Brain pericyte (primary cell): Measurements from ENCODE around the gene CDK17.
"Not testable (repeated sequence)": the region's sequence is repeated elsewhere in the genome, so short reads cannot be mapped to it uniquely, and the experiment has no call there.

Source experiments
- DNase-seq: peaks from one replicate; pipeline ENCODE4 v3.0.0-alpha.2; 2012; ENCODE audit warnings: low read depth, low spot score

Gene CDK17

DNA sequence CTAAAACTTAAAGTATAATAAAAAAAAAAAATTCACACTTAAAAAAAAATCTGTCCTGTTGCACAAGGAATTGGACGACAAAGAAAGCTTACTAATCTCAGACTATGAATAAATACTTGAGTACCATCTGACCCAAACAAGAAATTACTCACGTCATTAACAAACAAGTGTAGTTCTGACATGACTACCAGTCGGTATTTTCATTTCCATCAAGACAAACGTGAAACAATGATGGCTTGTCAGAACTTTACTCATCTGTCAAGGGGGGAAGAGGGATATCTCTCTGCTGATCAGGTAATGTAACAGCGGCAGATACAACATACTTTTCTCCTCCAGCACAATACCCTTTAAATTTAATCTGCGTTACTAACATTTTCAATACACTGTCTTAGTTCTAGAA is 78.3 kb downstream of the CDK17 start:
- no peak for DNase-seq

DNA sequence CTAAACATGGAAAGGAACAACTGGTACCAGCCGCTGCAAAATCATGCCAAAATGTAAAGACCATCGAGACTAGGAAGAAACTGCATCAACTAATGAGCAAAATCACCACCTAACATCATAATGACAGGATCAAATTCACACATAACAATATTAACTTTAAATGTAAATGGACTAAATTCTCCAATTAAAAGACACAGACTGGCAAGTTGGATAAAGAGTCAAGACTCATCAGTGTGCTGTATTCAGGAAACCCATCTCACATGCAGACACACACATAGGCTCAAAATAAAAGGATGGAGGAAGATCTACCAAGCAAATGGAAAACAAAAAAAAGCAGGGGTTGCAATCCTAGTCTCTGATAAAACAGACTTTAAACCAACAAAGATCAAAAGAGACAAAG is 82.4 kb downstream of the CDK17 start:
- DNase-seq = not testable (repeated sequence)

DNA sequence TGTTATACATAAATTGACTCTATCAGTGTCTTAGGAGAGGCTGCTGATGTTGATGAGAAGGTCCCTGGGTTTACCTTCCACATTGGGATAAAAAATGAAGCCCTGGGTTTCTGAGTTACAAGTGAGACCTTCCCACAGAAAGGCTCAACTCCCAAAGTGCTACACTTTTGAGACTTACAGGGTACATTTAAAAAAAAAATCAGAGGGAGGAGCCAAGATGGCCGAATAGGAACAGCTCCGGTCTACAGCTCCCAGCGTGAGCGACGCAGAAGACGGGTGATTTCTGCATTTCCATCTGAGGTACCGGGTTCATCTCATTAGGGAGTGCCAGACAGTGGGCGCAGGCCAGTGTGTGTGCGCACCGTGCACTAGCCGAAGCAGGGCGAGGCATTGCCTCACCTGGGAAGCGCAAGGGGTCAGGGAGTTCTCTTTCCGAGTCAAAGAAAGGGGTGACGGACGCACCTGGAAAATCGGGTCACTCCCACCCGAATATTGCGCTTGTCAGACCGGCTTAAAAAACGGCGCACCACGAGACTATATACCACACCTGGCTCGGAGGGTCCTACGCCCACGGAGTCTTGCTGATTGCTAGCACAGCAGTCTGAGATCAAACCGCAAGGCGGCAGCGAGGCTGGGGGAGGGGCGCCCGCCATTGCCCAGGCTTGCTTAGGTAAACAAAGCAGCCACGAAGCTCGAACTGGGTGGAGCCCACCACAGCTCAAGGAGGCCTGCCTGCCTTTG is 84.3 kb downstream of the CDK17 start:
- DNase-seq = not testable (repeated sequence)

DNA sequence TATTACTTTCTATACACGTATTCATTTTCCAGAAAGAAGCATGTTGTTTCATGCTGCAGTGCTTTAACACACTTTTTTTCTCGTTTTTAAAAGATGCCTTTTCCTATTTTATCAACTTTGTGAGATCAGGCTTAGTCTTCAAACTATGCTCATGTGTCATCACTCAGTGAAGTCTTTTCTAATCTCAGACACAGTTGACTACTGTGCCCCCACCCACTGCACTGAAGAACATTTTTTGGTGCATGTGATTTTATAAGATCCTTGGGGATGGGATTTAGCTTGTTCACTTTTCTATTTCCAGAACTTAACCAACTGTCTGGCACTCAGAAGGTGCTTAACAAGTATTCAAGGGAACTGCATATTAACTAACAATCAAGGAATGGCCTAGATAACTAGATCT is 85.5 kb downstream of the CDK17 start:
- no peak for DNase-seq

DNA sequence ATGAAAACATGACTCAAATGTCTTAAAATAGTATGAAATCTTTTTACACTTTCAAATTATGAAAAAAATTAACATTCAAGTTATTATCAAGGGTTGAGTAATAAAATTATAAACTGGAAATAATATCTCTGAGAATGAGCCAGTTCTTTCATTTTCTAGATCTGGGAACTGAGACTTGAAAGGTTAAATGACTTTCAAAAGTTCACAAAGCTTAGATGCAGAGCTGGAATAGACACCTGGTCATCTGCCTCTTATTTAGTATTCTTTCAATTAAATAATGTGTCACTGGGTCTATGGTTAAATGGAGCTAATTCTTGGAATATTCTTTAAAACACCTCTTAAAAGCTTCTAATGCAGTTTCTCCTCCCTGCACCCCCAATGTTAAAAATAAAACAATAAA is 86.6 kb downstream of the CDK17 start:
- no peak for DNase-seq

DNA sequence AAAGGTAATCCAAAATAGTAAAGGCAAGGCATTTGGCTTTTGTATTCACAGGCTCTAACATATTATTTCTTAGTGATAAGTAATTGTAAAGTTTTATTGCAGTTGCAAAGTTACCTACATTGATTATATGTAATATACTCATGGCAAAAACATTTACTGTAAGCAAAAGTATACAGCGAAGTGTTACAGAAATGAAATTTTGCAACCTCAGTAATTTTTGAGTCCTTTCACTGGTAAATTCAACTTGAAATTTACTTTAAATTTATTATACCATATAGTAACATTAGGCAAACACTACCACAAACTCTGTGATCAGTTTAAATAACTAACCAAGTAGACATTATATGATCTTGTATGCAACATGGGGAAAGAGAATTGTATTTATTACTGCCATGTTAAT is 89.0 kb downstream of the CDK17 start:
- DNase-seq = no peak

DNA sequence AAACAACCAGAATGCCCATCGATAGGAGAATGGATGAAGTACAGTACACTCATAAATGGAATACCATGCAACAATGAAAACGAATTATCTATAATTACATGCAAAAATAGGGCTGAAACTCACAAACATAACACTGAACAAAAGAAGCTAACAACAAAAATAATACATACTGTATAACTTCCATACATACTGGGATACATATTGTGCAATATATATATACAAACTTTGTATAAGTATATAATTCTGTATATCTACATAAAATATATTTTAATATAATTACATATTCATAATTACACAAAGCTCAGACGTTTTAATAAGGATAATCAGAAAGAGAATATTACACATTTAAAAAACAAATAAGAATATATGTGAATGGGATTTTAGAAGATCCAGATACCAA is 90.2 kb downstream of the CDK17 start:
- no peak for DNase-seq

DNA sequence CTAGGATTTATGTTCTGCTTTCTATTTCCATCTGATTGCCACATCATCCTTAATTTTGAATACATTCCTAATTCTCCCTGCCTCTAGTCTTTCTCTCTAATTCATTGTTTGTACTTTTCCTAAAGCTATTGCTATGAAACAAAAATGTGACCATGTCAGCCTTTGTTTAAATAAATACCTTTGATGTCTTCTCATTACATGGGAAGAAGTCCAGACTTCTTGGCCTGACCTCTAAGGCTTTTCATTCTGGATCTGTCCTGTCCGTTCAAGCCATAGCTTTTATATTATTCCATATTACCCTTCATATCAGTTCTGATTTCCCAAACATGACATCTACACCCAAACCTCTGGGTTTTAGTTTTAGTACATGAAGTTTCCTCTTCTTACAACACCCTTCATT is 91.4 kb downstream of the CDK17 start:
- DNase-seq = no peak

DNA sequence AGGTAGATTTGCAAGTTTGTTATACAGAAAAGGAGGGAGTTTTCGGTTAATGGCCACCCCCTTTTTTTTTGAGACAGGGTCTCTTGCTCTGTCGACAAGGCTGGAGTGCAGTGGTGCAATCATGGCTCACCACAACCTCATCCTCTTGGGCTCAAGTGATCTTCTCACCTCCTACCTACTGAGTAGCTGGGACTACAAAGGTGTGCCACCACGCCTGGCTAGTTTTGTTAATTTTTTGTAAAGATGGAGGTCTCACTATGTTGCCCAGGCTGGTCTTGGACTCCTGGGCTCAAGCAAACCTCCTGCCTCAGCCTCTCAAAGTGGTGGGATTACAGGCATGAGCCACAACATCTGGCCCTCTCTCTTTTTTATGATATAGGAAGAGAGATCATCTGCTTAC is 94.6 kb downstream of the CDK17 start:
- no peak for DNase-seq

DNA sequence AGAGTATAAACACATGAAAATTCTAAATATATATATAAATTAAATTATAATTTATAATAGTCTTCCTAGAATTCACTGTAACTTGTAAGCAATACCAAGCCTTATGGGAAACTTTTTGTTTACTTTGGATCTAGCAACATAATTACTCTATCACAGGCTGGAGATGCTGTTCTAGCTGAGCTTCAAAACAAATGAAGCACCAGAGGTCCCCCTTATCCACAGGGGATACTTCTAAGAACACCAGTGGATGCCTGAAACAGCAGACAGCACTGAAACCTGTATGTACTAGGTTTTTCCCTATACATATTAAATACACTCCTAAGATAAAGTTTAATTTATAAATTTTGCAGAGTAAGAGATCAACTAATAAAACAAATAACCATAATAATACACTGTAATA is 96.6 kb downstream of the CDK17 start:
- DNase-seq = peak; percentile 57

DNA sequence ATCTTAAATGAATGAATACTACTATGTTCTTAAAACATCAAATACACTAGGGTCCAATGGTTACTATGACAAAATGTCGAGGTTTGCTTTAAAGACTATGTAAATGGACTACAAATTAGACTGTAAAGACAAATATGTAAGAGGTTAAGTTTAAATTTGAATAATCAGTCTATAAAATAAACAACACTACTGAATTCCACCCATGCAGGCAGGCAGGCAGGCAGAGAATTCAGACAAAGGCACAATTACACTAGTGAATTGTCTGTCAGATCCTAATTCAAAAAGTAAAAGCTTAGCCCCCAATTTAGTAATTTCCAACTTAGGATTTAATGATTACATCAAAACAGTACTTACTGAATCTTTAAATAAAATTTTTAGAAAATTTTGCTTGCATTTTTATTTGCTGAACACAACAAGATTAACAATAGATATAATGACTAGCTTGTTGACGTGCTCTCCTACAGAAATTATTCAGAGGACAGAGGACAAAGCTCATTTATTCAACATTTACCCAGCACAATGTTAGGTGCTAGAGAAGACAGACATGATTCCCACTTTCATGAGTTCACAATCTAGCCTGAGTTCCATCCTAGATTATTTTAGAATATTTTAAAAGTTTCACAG is 97.4 kb downstream of the CDK17 start:
- no peak for DNase-seq

DNA sequence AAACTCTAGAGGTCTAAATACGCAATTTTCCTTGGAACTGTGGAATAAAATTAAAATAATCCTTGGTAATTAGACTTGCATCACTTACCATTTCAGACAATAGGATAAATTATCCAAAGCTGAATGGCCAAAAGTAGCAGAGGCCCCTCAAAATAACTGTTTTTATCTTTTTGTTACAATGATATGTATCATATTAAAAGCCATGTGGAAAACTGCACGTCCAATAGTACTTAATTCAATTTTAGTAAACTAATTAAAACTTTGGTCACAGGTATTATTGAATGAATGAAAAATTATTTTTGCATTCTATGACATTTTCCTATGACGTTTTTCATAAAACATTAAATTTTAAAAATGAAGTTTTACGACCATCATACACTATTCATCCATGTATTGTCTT is 98.5 kb downstream of the CDK17 start:
- DNase-seq = no peak

DNA sequence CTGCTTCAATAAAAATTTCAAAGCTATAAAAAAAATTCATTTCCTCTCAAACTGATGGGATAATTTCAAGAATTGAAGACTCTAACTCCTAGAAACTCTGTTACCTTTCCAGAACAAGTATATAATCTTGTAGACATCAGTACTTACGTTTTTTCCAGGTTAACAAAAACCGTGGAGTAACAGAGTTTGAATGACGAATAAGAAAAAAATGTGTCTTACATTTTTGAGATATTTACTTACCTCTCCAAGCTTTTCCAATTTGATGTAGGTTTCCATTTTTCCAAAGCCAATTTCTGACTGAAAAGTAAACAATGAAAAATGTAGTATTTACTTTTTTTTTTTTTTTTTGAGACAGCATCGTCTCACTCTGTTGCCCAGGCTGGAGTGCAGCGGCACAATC is 100.2 kb downstream of the CDK17 start:
- DNase-seq = no peak

DNA sequence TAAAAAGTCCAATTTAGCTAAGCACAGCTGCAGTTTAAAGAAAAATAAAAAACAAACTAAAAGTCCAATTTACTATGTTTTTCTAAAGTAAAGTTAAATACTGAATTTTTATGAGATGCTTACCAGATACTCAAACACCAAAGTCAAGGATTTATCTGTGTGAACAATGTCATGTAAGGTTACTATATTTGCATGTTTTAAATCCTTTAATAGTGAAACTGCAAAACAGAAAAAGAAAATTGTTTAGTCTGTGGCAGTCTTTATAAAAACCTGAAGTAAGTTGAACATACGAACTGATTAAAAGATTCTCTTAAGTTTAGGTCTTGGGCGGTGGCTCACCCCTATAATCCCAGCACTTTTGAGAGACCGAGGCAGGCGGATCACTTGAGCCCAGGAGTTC is 102.7 kb downstream of the CDK17 start:
- no peak for DNase-seq

DNA sequence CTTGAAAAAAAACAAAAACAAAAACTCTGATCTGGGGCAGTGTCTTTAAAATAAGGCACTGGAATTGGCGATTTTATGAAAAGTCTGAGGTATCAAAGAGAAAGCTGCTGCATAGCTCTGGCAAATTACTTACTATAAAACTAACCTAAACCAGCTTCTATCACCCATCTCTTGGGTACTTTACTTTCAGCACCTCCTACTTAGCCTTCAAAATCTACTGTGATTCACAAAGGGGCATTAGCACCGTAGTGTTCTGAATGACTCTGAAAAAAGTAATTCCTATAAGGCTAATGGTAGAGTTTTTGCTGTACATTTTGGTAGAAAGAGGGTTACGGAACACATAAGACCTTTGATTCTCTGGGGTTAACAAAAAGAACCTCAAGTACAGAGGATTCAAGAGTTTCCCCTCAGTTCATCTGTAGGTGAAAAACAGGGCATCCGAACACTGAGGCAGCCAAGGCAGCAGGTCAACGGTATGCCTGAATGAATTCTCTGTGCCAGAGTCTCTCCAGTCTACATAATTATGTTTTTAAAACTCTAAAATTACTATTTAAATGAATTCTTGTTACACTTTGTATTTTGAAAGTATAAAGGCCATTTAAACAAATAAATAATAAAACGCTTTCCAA is 104.6 kb downstream of the CDK17 start:
- no peak for DNase-seq

DNA sequence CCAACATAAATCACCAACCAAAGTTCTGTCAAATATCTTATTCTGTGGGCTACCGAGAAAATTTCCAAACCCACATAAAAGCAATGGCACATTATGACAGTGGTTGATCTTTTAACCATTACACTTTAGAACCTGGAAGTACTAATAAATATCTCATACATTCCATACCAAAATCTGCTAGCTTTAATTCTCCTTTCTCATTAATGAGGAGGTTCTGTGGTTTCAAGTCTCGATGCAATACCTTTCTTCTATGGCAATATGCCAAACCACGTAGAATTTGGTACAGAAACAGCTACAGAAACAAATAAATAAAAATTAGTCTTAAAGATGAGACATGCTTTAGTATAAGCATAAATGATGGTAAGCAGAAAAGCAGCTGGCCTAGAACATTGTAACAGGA is 105.4 kb downstream of the CDK17 start:
- no peak for DNase-seq

DNA sequence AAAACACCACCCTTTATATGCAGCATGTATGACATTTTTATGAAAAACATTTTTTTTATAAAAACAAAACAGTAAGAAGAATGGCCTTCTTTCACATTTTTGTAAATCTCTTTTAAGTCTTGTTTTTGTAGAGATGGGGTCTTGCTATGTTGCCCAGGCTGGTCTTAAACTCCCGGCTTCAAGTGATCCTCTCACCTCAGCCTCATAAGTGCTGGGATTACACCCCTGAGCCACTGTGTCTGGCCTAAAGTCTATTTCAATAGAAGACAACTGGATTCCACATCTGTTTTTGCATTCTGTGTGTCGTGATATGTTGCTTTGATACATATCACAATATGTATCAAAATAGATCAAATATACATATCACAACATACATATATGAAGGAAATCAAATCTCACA is 107.1 kb downstream of the CDK17 start:
- DNase-seq = no peak

DNA sequence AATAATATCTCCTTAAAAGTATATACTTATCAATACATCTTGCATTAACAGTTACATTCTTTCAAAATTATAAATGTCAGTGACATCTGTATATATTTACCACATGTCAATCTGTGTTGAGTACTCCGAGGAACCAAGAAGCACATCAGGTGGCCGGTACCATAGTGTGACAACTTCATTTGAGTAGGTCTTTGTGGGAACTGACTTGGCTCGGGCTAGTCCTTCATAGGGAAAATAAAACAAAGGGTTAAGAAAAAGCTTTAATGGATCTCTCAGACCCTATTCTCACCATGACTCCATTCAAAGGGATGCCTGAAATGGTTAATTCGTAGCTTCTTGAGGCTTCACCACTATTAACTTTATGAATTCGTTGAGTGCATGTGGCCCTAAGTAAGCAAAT is 111.2 kb downstream of the CDK17 start:
- no peak for DNase-seq

DNA sequence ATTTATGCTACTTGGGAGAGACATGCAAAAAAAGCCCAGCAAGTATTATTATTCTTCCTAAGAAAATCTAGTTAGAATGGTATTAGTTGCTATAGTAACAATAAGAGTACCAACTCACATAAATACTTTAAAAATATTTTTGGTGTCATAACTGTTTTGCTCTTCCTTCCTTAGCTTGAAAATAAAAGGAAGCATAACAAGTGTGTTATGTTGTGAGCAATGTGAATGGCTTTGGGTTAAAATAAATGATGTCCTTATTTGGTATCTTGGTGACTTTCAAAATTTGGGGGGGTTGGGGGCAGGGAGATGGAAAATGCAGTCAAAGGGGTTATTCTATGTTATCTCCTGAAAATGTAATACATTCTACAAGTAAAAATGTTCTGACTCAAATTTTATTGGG is 115.1 kb downstream of the CDK17 start:
- DNase-seq = no peak

DNA sequence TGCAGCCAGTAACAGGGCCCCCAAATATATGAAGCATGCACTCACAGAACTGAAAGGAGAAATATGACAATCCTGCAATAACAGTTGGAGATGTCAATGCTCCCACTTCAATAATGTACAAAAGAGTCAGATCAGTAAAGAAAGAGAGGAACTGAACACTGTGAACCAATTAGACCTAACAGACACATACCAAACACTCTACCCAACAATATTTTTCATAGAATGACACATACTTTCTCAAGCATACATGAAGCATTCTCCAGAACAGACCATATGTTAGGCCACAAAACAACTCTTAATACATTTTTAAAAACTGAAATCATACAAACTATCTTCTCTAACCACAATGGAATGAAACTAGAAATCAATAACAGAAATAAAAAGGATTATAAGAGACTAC is 125.9 kb downstream of the CDK17 start:
- no peak for DNase-seq

DNA sequence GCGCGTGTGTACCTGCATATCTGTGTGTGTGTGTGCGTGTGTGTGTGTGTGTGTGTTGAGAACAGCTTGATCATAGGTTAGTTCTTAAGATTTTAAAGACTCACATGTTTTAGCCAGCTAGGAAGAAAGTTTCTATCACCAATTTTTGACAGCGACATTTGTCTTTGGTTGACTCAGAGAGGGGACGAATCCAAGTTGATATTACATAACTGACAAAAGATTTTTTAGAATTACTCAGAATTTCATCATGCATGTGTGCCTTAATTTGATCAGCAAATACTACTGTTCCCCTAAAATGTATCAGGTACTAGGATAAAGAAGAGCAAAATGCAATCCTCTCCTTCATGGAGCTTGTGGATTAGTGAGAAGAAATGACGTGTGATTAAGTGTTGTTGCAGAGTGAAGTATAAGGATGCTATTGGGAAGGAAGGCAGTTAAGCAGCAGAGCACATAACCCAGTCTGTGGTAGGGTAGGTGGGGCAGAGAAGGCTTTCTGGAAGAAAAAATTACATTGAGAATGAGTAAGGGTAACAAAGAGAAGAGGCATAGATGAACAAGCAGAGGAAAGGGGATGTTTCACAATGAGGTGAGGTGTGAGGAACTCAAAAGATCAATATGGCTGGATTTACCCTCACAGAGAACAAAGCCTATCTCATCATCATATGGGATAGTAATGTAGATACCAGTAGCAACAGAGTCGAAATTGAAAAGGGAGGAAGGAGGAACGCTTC is 128.6 kb downstream of the CDK17 start:
- DNase-seq = no peak

DNA sequence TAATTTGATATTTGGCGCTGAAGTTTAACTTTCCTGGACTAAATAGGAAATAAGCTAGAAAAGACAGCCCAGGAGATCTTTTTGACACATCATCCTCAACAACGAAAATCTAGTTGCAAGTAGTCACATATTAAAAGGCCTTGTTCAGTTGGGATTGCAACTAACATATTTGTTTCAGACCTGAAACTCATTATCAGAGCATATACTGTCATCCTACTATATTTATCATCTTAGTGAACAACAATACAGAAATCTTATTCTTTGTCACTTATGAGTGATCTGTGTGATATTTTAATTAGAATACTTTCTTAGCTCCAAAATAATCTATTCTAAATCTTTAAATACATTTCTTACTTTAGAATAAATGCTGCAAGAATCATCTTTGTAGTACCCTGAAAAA is 134.0 kb downstream of the CDK17 start:
- DNase-seq = no peak

DNA sequence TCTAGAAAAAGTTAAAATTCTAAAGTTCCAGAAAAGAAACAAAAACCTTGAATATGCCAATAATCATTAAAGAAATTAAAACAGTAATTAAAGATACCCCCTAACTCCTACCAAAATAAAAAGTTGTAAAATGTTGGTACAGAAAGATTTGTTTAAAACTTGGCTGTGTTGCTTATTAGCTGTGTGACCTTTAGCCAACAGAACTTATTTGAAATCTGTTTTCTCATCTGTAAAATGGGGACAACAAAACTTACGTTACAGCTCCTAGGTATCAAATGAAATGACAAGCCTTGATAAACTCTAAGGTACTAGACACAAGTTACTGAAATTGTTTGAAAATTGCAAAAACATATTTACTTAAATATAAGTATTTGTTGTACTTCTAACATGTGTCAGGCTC is 134.4 kb downstream of the CDK17 start:
- no peak for DNase-seq
